Type B pancreatic cell (in vitro differentiated cells): Measurements from ENCODE around the gene AP3B1. TPM values are rescaled to one million over a fixed set of nuclear protein-coding genes. Genes with fewer than 3 reads are reported as not detected.
A peak's percentile ranks its signal among the peaks of the same experiment; 100 is the strongest.

ENCODE experiments used
- DNase-seq: peaks from one replicate; pipeline ENCODE4 v3.0.0; 2021; ENCODE audit warnings: mixed read lengths; ENCODE audit not compliant: unreplicated experiment; ENCODE audit errors: extremely low spot score
- H3K27ac Mint-ChIP-seq: 2 replicates; pipeline ENCODE4 v1.8.0; 2021; ENCODE audit warnings: mild to moderate bottlenecking, mixed read lengths
- H3K27me3 Mint-ChIP-seq: 2 replicates; pipeline ENCODE4 v1.8.0; 2021; ENCODE audit warnings: mixed read lengths
- H3K36me3 Mint-ChIP-seq: 2 replicates; pipeline ENCODE4 v1.8.0; 2021; ENCODE audit warnings: mixed read lengths
- H3K4me1 Mint-ChIP-seq: one replicate; pipeline ENCODE4 v1.8.0; 2021; ENCODE audit warnings: mixed read lengths; ENCODE audit not compliant: unreplicated experiment
- H3K4me3 Mint-ChIP-seq: 2 replicates; pipeline ENCODE4 v1.8.0; 2021; ENCODE audit warnings: mild to moderate bottlenecking, mixed read lengths
- H3K9me3 Mint-ChIP-seq: 2 replicates; pipeline ENCODE4 v1.8.0; 2021; ENCODE audit warnings: mixed read lengths
- total RNA-seq: library from RNA; stranded (reverse); gene quantifications from 2 replicates; pipeline ENCODE4 v1.2.1, GENCODE V29; 2021; ENCODE audit warnings: low replicate concordance
- TF ChIP-seq, protein P1 (sequence below): fragments of 200-600 bp; sonication (generic); conservative IDR thresholded peaks from 2 replicates; pipeline ENCODE4 v1.5.0; 2021; ENCODE audit warnings: antibody characterized with exemption, mild to moderate bottlenecking

Gene AP3B1
- total RNA-seq, 1 donor from 2014 or later: 48.4 TPM

- H3K4me3 Mint-ChIP-seq: peak overlapping the region; percentile 75
These were observed 335.7 kb downstream of the AP3B1 start for GRCh38 chr5:77958642-77959330.

DNA sequence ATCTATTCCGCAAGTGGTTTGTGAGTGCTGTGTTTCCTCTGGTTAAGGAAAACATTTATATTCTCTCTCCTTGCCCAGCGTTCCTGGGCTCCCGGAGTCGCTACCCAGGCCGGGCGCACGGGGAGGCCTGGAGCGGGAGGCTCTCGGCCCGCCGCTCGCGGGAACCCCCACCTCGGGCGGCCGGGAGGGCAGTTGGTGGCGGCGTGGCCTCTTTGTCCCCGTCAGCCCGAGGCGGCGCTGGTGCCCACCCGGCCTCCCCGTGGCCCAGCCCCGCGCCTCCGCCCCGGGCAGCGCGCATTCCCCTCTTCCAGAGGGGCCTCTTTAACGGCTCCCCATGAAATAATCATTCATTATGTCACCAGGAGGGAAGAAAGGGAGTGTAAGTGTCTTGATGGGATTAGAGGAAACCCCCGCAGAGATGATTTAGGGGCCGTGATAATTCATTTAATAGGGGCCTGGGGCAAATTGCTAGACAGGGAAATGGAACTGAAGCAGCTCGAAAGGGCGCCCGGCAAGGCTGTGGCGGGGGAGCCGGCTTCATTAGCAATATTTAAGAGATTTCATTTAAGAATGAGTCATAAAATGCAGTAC is 336.5 kb downstream of the AP3B1 start:
- Mint-ChIP-seq H3K36me3 (no peaks in the 10 kb centered on the region), H3K9me3 (no peaks in the 10 kb centered on the region), H3K27ac (no peak overlapping the region), H3K4me3 (peak overlapping the region; percentile 75), H3K27me3 (peaks cover 90% of the 10 kb centered on the region), H3K4me1 (peaks cover 8% of the 10 kb centered on the region)
- DNase-seq: no peak
- TF ChIP-seq, protein P1, sequence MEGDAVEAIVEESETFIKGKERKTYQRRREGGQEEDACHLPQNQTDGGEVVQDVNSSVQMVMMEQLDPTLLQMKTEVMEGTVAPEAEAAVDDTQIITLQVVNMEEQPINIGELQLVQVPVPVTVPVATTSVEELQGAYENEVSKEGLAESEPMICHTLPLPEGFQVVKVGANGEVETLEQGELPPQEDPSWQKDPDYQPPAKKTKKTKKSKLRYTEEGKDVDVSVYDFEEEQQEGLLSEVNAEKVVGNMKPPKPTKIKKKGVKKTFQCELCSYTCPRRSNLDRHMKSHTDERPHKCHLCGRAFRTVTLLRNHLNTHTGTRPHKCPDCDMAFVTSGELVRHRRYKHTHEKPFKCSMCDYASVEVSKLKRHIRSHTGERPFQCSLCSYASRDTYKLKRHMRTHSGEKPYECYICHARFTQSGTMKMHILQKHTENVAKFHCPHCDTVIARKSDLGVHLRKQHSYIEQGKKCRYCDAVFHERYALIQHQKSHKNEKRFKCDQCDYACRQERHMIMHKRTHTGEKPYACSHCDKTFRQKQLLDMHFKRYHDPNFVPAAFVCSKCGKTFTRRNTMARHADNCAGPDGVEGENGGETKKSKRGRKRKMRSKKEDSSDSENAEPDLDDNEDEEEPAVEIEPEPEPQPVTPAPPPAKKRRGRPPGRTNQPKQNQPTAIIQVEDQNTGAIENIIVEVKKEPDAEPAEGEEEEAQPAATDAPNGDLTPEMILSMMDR: peak; percentile 19

More at GRCh38 chr5:77958642-77959330, 335.7 kb downstream of the AP3B1 start:
- TF ChIP-seq, protein P1: no peak
- Mint-ChIP-seq H3K36me3 (no peaks in the 10 kb centered on the region), H3K4me1 (peaks cover 8% of the 10 kb centered on the region), H3K27ac (no peak overlapping the region), H3K27me3 (peaks cover 92% of the 10 kb centered on the region), H3K9me3 (no peaks in the 10 kb centered on the region)
- DNase-seq: no peak

GRCh38 chr5:77957516-77957915 is 337.0 kb downstream of the AP3B1 start:
- peak overlapping the region; percentile 75 for H3K4me3 Mint-ChIP-seq
- peaks cover 89% of the 10 kb centered on the region for H3K27me3 Mint-ChIP-seq
- no peak for DNase-seq
- H3K36me3 Mint-ChIP-seq: no peaks in the 10 kb centered on the region
- H3K4me1 Mint-ChIP-seq: peaks cover 8% of the 10 kb centered on the region
- no peaks in the 10 kb centered on the region for H3K9me3 Mint-ChIP-seq
- TF ChIP-seq, protein P1: no peak
- no peak overlapping the region for H3K27ac Mint-ChIP-seq

GRCh38 chr5:77957081-77957480 is 337.4 kb downstream of the AP3B1 start:
- Mint-ChIP-seq H3K27me3 (peaks cover 89% of the 10 kb centered on the region), H3K27ac (no peak overlapping the region)

GRCh38 chr5:77955577-77955976 is 338.9 kb downstream of the AP3B1 start:
- Mint-ChIP-seq H3K4me3 (no peak overlapping the region), H3K27me3 (peaks cover 95% of the 10 kb centered on the region), H3K9me3 (no peaks in the 10 kb centered on the region)

More at GRCh38 chr5:77957081-77957480, 337.4 kb downstream of the AP3B1 start:
- Mint-ChIP-seq H3K9me3 (no peaks in the 10 kb centered on the region), H3K4me3 (peak overlapping the region; percentile 75), H3K36me3 (no peaks in the 10 kb centered on the region), H3K4me1 (peaks cover 8% of the 10 kb centered on the region)
- no peak for DNase-seq
- TF ChIP-seq, protein P1: no peak

More at GRCh38 chr5:77955577-77955976, 338.9 kb downstream of the AP3B1 start:
- TF ChIP-seq, protein P1: no peak
- Mint-ChIP-seq H3K4me1 (peaks cover 8% of the 10 kb centered on the region), H3K36me3 (no peaks in the 10 kb centered on the region), H3K27ac (no peak overlapping the region)
- DNase-seq: no peak
